ENCODE data around the gene ABCC9. TPM values are rescaled to one million over a fixed set of nuclear protein-coding genes. Genes with fewer than 3 reads are reported as not detected.

ABCC9 gene
- total RNA-seq, 4 donors from 2014 or later, result 2.4 to 14.9 (median 5.9) TPM

- H3K36me3 ChIP-seq, result no peaks in the 10 kb centered on the region
- no peaks in the 10 kb centered on the region for H3K27me3 ChIP-seq
- TF ChIP-seq POLR2A (IDR thresholded peaks at IDR 0.05) (no peak), CTCF (IDR thresholded peaks at IDR 0.05) (no peak)
- no peaks in the 10 kb centered on the region for H3K4me1 ChIP-seq
- H3K27ac ChIP-seq, result peak overlapping the region in 1 of 4 donors; percentile 51
- no peak for DNase-seq
- H3K4me3 ChIP-seq, result no peak overlapping the region
- H3K9me3 ChIP-seq, result no peaks in the 10 kb centered on the region
Observed at GRCh38 chr12:21780786-21781185, 160.4 kb downstream of the ABCC9 start.

- Histone ChIP-seq H3K9me3 (no peaks in the 10 kb centered on the region), H3K4me1 (no peaks in the 10 kb centered on the region), H3K36me3 (no peaks in the 10 kb centered on the region), H3K27me3 (no peaks in the 10 kb centered on the region), H3K4me3 (no peak overlapping the region), H3K27ac (peak overlapping the region in 1 of 4 donors; percentile 81)
- no peak for TF ChIP-seq CTCF (IDR thresholded peaks at IDR 0.05)
- no peak for TF ChIP-seq POLR2A (IDR thresholded peaks at IDR 0.05)
- DNase-seq, result no peak
Observed at GRCh38 chr12:21776175-21776574, 165.1 kb downstream of the ABCC9 start.

- no peaks in the 10 kb centered on the region for H3K4me1 ChIP-seq
- peak overlapping the region; percentile 35 to 81 (median 40) for H3K27ac ChIP-seq
- H3K9me3 ChIP-seq, result no peaks in the 10 kb centered on the region
- H3K36me3 ChIP-seq, result no peaks in the 10 kb centered on the region
- H3K27me3 ChIP-seq, result no peaks in the 10 kb centered on the region
- DNase-seq, result no peak
- TF ChIP-seq POLR2A (IDR thresholded peaks at IDR 0.05), result no peak
- TF ChIP-seq CTCF (IDR thresholded peaks at IDR 0.05), result no peak
- peak overlapping the region; percentile 25 to 57 (median 42) for H3K4me3 ChIP-seq
Observed at GRCh38 chr12:21775133-21775820, 165.9 kb downstream of the ABCC9 start.

GRCh38 chr12:21774358-21775132 lies 166.7 kb downstream of the ABCC9 start, which contains the start of gene KCNJ8:
KCNJ8 (minus strand) TSS chr12:21774706; CDS start chr12:21773616, 1,090 bp downstream.
- no peaks in the 10 kb centered on the region for H3K9me3 ChIP-seq
- peak in 2 of 3 donors; percentile 16 to 52 for DNase-seq

DNA sequence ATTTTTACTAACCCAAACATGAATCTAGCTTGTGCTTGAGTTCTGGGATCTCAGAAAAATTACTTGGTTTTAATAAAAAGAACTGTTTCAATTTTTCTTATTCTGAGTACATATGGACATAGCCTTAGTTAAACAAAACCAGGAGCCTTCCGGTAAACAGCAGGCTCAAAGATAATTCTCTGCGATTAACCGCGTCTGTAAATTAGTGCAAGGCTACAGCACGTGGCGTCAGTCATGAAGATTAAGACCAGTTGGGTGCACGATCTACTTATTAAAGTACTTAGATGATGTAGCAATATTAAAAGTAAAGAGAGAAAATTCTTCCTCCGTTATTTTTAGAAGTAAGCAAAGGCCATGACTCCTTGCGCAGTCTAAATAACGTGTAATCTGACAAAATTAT lies 167.4 kb downstream of the ABCC9 start:
- H3K4me1 ChIP-seq, result no peaks in the 10 kb centered on the region
- H3K27ac ChIP-seq, result peak overlapping the region in 1 of 4 donors; percentile 81

More at GRCh38 chr12:21774358-21775132, 166.7 kb downstream of the ABCC9 start, which contains the start of gene KCNJ8:
- no peaks in the 10 kb centered on the region for H3K36me3 ChIP-seq
- no peak for TF ChIP-seq CTCF (IDR thresholded peaks at IDR 0.05)
- TF ChIP-seq POLR2A (IDR thresholded peaks at IDR 0.05), result no peak
- H3K27ac ChIP-seq, result peak within 1 kb of the TSS; percentile 35 to 81 (median 50)
- peak within 1 kb of the TSS; percentile 25 to 57 (median 42) for H3K4me3 ChIP-seq
- no peaks in the 10 kb centered on the region for H3K27me3 ChIP-seq
- no peaks in the 10 kb centered on the region for H3K4me1 ChIP-seq

More for the DNA sequence above, 167.4 kb downstream of the ABCC9 start:
- TF ChIP-seq CTCF (IDR thresholded peaks at IDR 0.05) (no peak), POLR2A (IDR thresholded peaks at IDR 0.05) (no peak)
- Histone ChIP-seq H3K27me3 (no peaks in the 10 kb centered on the region), H3K4me3 (peak overlapping the region in 3 of 4 donors; percentile 30 to 57 (median 53)), H3K9me3 (no peaks in the 10 kb centered on the region), H3K36me3 (no peaks in the 10 kb centered on the region)
- no peak for DNase-seq

Data from Peyer's patch (tissue), 4 donors.